Retinal pigment epithelial cell (primary cell): ENCODE measurements around the gene ZNF423.

ENCODE experiments used
- DNase-seq: peaks from one replicate; pipeline ENCODE4 v3.0.0-alpha.2; 2010; ENCODE audit warnings: low read depth
- H3K4me3 ChIP-seq: 2 replicates; pipeline ENCODE4 v1.5.1; 2011; ENCODE audit warnings: mild to moderate bottlenecking, low read length, control low read depth, moderate library complexity
- TF ChIP-seq, protein P1 (sequence below): conservative IDR thresholded peaks from 2 replicates; pipeline ENCODE4 v1.5.1; 2011; ENCODE audit warnings: low read depth, low read length, control low read depth, inconsistent platforms

The ZNF423 gene

DNA sequence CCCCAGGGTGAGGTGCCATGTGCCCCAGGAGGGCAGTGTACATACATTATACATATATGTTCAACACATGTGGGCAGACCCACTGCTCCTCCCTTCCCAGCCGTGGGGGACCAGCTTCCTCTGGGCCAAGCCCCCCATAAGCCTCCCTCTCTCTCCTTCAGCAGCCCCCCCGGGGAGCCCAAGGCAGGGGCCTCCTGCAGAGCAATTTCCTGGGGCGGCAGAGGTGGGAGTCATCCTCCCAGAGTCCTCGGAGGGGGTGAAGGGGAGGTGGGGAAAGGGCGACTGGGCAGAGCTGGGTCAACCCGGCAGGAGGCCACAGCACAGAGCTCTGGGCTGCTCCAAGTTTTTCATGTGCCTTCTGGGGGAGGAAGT lies 235.1 kb downstream of the ZNF423 start:
- TF ChIP-seq, protein P1, sequence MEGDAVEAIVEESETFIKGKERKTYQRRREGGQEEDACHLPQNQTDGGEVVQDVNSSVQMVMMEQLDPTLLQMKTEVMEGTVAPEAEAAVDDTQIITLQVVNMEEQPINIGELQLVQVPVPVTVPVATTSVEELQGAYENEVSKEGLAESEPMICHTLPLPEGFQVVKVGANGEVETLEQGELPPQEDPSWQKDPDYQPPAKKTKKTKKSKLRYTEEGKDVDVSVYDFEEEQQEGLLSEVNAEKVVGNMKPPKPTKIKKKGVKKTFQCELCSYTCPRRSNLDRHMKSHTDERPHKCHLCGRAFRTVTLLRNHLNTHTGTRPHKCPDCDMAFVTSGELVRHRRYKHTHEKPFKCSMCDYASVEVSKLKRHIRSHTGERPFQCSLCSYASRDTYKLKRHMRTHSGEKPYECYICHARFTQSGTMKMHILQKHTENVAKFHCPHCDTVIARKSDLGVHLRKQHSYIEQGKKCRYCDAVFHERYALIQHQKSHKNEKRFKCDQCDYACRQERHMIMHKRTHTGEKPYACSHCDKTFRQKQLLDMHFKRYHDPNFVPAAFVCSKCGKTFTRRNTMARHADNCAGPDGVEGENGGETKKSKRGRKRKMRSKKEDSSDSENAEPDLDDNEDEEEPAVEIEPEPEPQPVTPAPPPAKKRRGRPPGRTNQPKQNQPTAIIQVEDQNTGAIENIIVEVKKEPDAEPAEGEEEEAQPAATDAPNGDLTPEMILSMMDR, result no peak
- no peak overlapping the region for H3K4me3 ChIP-seq
- no peak for DNase-seq

DNA sequence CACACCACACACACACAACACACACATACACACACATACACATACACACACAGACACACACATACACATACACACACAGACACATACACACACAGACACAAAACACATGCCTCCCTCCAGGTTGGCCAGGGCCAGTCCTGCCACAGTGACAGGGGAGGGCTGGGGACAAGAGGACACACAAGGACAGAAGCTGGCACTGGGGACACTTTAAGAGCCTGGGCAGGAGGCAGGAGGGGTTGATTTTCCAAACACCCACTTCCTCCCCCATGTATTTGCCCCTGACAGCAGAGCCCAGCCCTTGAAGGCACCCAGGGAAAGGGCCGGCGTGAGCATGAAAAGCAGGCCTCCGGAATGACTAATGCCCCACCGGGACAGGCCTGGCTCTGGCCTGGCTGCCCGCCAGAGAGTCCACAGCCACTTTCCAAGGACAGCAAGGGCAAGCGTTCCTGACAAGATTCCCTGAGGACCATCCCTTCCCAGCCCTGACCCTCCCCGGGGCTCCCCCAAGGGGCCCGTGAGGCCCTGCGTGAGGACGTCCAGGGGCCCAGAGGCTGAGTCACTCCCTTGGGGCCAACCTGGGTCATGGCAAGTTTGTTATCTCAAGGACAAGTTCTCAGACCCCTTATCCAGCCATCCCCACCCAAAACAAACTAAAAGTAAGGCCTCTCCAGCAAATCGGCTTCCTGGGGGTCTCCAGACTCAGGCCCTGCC lies 235.6 kb downstream of the ZNF423 start:
- TF ChIP-seq, protein P1, result no peak
- no peak overlapping the region for H3K4me3 ChIP-seq
- no peak for DNase-seq

DNA sequence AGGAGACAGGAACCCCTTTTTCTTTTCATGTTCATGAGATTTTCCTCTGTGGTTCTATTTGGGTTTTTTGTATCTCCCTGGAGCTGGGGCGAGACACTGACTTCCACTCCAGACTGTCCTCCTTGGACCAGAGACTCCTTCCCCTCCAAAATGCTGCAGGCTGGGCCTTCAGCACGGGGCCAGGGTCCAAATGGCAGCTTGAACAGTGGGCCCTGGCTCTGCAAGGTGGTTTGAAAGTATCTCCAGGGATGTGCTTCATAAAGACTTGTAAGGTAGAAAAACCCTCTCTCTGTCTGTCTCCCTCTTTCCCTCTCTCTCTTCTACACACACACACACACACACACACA lies 236.1 kb downstream of the ZNF423 start:
- no peak overlapping the region for H3K4me3 ChIP-seq
- TF ChIP-seq, protein P1, result no peak
- DNase-seq, result no peak

DNA sequence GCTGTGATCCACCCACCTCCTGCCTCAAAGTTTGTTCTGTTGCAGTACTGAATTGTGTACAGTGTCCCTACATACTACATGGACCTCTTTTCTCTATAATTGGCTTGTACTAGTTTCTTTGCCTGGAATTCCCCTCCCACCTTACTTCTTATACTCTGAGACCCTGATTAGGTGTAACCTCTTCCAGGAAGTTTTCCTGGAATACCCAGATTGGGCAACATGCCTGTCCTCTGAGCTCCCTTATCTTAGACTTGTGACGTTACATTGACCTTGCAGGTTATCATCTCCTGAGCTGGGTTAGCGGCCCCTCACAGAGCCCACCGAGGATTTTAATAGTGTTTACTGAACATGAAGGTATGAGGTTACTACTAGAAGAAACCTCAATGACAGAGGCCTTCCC lies 237.0 kb downstream of the ZNF423 start:
- TF ChIP-seq, protein P1, result no peak
- no peak for DNase-seq
- H3K4me3 ChIP-seq, result no peak overlapping the region

DNA sequence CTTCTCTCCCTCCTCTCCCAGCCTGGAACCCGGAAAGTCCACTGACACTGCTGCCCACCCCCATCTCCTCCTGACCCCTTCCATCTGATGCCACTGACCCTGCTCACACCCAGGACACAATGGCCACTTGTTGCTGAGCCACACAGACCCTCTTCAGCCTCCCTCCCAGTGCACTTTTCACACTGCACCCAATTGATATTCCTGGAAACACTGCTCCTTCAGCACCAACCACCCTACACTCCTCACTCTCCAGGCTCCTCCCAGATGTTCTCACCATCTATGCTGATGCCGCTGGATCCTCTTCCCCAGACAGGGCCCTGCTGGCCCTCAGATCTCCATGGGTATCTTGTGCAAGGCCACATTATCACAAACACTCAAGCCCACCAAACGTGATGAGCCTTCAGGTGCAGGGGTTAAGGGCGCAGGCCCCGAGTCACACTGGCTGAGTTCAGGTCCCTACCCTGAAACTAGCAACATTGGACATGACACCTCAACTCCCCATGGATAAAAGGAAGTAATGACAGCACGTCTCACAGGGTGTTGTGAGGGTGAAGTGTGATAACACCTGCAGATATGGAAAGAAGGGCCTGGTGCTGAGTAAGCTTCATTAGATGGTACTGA lies 238.1 kb downstream of the ZNF423 start:
- DNase-seq, result no peak
- H3K4me3 ChIP-seq, result no peak overlapping the region
- TF ChIP-seq, protein P1, result no peak

DNA sequence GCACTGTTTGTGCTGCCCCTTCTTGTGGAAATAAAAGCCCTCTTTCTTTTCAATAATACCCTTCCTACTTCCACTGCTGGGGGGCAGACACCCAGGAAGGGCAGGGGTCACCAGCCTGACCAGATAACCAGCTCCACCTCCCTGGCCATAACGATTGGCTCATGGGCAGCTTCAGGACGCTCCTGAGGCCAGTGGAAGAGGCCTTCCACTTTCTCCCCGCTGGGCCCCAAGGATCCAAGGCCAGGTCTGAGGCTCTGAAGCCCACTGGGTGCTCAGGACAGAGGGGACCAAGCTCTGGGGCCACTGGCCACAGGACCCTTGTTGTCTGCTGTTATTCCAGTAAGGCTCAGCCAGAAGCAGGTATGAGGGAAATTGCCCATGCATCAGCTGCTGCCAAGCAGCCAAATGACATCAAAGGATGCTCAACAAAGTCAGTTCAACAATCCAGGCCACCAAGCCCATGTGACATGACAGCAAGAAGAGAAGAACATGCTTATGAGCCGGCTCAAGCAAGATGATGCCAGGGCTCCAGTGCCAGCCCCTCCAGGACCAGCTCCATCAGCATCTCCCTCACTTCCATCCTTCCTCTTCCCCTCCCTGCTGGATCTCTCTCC lies 238.8 kb downstream of the ZNF423 start:
- no peak overlapping the region for H3K4me3 ChIP-seq
- TF ChIP-seq, protein P1, result no peak
- DNase-seq, result no peak

DNA sequence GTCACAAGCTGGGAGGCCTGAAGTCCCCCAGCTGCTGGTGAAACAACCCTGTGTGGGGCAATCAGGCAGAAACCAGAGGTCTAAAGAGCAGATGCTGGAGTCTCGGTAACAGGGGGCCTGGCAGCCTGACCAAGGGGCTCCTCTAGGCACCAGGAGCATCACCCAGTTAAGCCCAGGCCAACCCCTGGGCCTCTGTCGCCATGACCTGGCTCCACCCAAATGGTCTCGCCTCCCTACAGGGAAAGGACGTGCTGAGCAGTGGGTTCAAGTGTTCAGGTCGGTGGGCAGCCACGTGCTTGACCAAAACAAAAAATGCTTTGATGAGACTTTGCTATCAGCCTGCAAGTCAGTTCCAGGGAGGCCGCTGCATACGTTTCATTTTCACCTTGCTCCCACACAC lies 240.3 kb downstream of the ZNF423 start:
- TF ChIP-seq, protein P1, result no peak
- no peak for DNase-seq
- H3K4me3 ChIP-seq, result no peak overlapping the region
